Stimulated activated naive B cell treated with anti-CD40 and anti-IgM and Interleukin-4, amounts not matched to agents 10 μg/mL and 1 μg/mL and 100 μg/mL, for 72 hours (primary cell): ENCODE results near the gene USP30.

Experiments used
- ATAC-seq, 2 donors: fragments of 150-1000 bp; cut with Tn5 transposase; replicated peaks; 2 replicates each; pipeline ENCODE4 v1.10.0; 2021; ENCODE audit warnings: moderate library complexity in 1 of 2
- DNase-seq: peaks from one replicate; pipeline ENCODE4 v3.0.0; 2021
- H3K27ac Mint-ChIP-seq: one replicate; pipeline ENCODE4 v1.8.0; 2022; ENCODE audit warnings: mild to moderate bottlenecking, mixed read lengths
- H3K27me3 Mint-ChIP-seq, 2 donors: one replicate each; pipeline ENCODE4 v1.8.0; 2022; ENCODE audit warnings: mixed read lengths in 2 of 2
- H3K36me3 Mint-ChIP-seq, 2 donors: one replicate each; pipeline ENCODE4 v1.8.0; 2022; ENCODE audit warnings: mixed read lengths in 2 of 2, mild to moderate bottlenecking in 1 of 2
- H3K4me1 Mint-ChIP-seq, 2 donors: one replicate each; pipeline ENCODE4 v1.8.0; 2022; ENCODE audit warnings: mixed read lengths in 2 of 2, mild to moderate bottlenecking in 1 of 2
- H3K4me3 Mint-ChIP-seq, 2 donors: one replicate each; pipeline ENCODE4 v1.8.0; 2022; ENCODE audit warnings: mild to moderate bottlenecking in 2 of 2, mixed read lengths in 2 of 2, moderate library complexity in 1 of 2
- H3K9me3 Mint-ChIP-seq, 2 donors: one replicate each; pipeline ENCODE4 v1.8.0; 2022; ENCODE audit warnings: mixed read lengths in 2 of 2, mild to moderate bottlenecking in 1 of 2

USP30 gene

DNA sequence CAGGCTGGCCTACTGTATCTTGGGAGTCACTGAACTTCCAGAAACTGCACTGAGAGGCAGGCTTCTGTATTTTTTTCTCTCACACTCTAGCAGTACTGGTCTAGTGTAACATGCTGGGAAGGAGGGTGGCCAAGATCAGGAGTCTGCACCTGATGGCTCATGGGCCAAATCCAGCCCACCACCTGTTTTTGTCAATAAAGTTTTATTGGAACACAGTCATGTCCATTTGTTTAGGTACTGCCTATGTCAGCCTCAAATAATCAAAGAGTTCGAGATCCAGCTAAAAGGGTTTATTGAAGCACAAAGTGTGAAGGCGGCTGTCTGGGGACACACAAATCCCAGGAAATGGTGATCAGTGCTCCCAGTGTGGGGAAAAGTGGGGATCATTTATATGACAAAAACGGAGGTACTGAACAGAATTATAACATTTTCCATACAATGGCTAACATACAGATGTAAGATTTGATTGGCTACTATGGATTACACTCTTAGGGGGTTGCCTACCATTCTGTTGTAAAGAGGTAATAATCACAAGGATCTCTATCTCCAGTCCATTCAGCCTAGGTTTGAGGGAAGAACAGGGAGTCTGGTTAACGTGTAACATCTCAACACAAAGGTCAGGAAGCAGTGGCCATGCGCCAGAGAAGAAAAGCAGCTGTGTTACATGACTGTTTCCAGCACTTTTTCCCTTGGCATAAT, 12.9 kb downstream of the USP30 start:
- Mint-ChIP-seq H3K9me3 (no peaks in the 10 kb centered on the region), H3K4me3 (no peak overlapping the region), H3K27me3 (no peaks in the 10 kb centered on the region), H3K36me3 (peaks cover 23 to 42% of the 10 kb centered on the region in 2 donors), H3K4me1 (peaks cover 0 to 2% of the 10 kb centered on the region in 2 donors), H3K27ac (no peak overlapping the region)
- no peak for DNase-seq
- ATAC-seq: no peak

- Mint-ChIP-seq H3K27ac (no peak overlapping the region), H3K9me3 (no peaks in the 10 kb centered on the region), H3K27me3 (no peaks in the 10 kb centered on the region), H3K36me3 (peaks cover 23 to 47% of the 10 kb centered on the region in 2 donors), H3K4me3 (no peak overlapping the region), H3K4me1 (peaks cover 0 to 2% of the 10 kb centered on the region in 2 donors)
- DNase-seq (no peak), ATAC-seq (no peak)
Observed at GRCh38 chr12:109065853-109066193, 13.4 kb downstream of the USP30 start.

GRCh38 chr12:109069307-109070271, 17.2 kb downstream of the USP30 start:
- Mint-ChIP-seq H3K9me3 (no peaks in the 10 kb centered on the region), H3K4me3 (no peak overlapping the region), H3K27me3 (no peaks in the 10 kb centered on the region), H3K27ac (no peak overlapping the region), H3K4me1 (no peaks in the 10 kb centered on the region), H3K36me3 (peaks cover 20 to 53% of the 10 kb centered on the region in 2 donors)
- no peak for ATAC-seq
- DNase-seq: no peak

DNA sequence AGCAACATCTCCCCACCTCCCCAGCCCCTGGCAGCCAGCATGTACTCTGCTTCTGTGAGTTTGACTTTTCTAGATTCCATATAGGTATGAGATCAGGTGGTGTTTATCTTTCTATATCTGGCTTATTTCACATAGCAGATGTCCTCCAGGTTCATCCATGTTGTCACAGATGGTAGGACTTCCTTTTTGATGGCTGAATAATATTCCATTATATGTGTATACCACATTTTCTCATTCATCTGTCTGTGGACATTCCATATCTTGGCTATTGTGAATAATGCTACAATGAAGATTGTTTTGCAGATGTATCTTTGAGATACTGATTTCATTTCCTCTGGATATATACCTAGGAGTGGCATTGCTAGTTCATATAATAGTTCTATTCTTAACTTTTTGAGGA, 22.5 kb downstream of the USP30 start:
- peaks cover 3 to 9% of the 10 kb centered on the region in 2 donors for H3K9me3 Mint-ChIP-seq
- no peak for ATAC-seq
- H3K36me3 Mint-ChIP-seq: peaks cover 42 to 62% of the 10 kb centered on the region in 2 donors
- H3K4me1 Mint-ChIP-seq: no peaks in the 10 kb centered on the region
- DNase-seq: no peak
- H3K27ac Mint-ChIP-seq: no peak overlapping the region
- H3K4me3 Mint-ChIP-seq: no peak overlapping the region
- no peaks in the 10 kb centered on the region for H3K27me3 Mint-ChIP-seq

GRCh38 chr12:109082751-109083150, 30.4 kb downstream of the USP30 start:
- Mint-ChIP-seq H3K27me3 (no peaks in the 10 kb centered on the region), H3K9me3 (peaks cover 5 to 6% of the 10 kb centered on the region in 2 donors), H3K36me3 (peaks cover 42 to 60% of the 10 kb centered on the region in 2 donors), H3K27ac (no peak overlapping the region), H3K4me1 (no peaks in the 10 kb centered on the region), H3K4me3 (no peak overlapping the region)
- DNase-seq: no peak
- no peak for ATAC-seq

- Mint-ChIP-seq H3K27ac (no peak overlapping the region), H3K27me3 (no peaks in the 10 kb centered on the region), H3K4me3 (no peak overlapping the region), H3K4me1 (peaks cover under 1 to 3% of the 10 kb centered on the region in 2 donors), H3K36me3 (peaks cover 31 to 51% of the 10 kb centered on the region in 2 donors), H3K9me3 (peaks cover 0 to 2% of the 10 kb centered on the region in 2 donors)
- DNase-seq (no peak), ATAC-seq (no peak)
Observed at GRCh38 chr12:109084425-109084824, 32.0 kb downstream of the USP30 start.

- no peak overlapping the region for H3K27ac Mint-ChIP-seq
- H3K4me3 Mint-ChIP-seq: no peak overlapping the region
- H3K36me3 Mint-ChIP-seq: peaks cover 30 to 44% of the 10 kb centered on the region in 2 donors
- H3K4me1 Mint-ChIP-seq: peaks cover 5 to 12% of the 10 kb centered on the region in 2 donors
- H3K27me3 Mint-ChIP-seq: no peaks in the 10 kb centered on the region
- H3K9me3 Mint-ChIP-seq: no peaks in the 10 kb centered on the region
- DNase-seq (no peak), ATAC-seq (no peak)
Observed at GRCh38 chr12:109085590-109085989, 33.2 kb downstream of the USP30 start.

DNA sequence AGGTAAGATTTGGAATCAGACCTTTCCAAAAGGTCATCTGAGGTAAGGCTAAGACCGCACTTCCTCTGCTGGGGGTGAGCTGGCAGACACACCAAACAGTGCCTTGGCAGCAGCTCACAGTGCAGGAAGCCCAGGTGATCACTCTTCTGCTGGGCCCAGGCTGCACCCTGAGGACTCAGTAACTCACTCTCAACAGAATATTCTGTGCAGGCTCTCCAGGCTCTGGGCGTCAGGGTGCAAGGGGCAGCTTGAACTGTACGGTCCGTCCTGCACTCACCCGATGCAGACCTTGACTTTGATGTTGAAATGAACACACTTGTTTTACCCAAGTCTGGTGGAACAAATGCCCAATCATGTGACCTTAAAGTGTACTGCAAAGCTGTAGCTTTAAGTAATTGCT, 34.9 kb downstream of the USP30 start:
- DNase-seq (no peak), ATAC-seq (peak in 1 of 2 donors; percentile 39)
- no peak overlapping the region for H3K4me3 Mint-ChIP-seq
- no peaks in the 10 kb centered on the region for H3K27me3 Mint-ChIP-seq
- H3K36me3 Mint-ChIP-seq: peaks cover 29 to 44% of the 10 kb centered on the region in 2 donors
- no peaks in the 10 kb centered on the region for H3K9me3 Mint-ChIP-seq
- H3K27ac Mint-ChIP-seq: no peak overlapping the region
- H3K4me1 Mint-ChIP-seq: peaks cover 16 to 28% of the 10 kb centered on the region in 2 donors

DNA sequence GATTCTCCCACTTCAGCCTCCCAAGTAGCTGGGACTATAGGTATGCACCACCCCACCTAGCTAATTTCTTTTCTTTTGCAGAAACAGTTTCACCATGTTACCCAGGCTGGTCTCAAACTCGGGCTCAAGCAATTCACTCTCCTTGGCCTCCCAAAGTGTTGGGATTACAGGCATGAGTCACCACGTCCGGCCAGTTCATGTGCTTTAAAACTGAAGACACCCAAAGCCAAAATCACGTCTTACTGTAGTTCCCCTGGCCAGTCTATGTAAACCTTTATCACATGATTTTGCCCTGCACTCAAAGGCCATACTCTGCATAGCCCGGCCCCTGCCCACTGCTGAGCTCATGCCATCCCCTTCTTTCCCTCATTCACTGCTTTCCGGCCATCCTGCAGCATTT, 36.4 kb downstream of the USP30 start:
- Mint-ChIP-seq H3K27me3 (no peaks in the 10 kb centered on the region), H3K27ac (no peak overlapping the region), H3K4me1 (peaks cover 30 to 44% of the 10 kb centered on the region in 2 donors), H3K4me3 (no peak overlapping the region), H3K36me3 (peaks cover 20 to 44% of the 10 kb centered on the region in 2 donors), H3K9me3 (no peaks in the 10 kb centered on the region)
- DNase-seq (no peak), ATAC-seq (no peak)

DNA sequence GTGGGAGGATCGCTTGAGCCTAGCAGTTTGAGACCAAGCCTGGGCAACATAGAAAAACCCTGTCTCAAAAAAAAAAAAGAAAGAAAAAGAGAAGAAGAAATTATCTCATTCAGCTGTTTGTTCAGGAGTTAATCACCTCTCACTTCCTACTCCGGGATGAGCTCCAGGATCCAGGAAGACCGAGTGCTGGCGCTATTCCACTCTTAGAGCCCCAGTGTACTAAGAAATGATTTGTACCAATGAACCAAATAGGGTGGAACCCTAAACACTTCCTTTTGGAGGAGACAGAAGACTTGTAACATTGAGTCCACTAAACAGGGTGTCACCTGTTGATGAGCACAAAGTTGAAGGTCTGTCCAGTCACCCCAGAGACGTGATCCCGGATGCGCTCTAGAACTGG, 37.3 kb downstream of the USP30 start:
- Mint-ChIP-seq H3K36me3 (peaks cover 20 to 44% of the 10 kb centered on the region in 2 donors), H3K9me3 (no peaks in the 10 kb centered on the region), H3K4me3 (no peak overlapping the region), H3K4me1 (peaks cover 31 to 51% of the 10 kb centered on the region in 2 donors), H3K27ac (no peak overlapping the region), H3K27me3 (no peaks in the 10 kb centered on the region)
- ATAC-seq (no peak), DNase-seq (no peak)

- Mint-ChIP-seq H3K4me1 (peaks cover 31 to 54% of the 10 kb centered on the region in 2 donors), H3K36me3 (peaks cover 17 to 31% of the 10 kb centered on the region in 2 donors), H3K27me3 (no peaks in the 10 kb centered on the region), H3K4me3 (peak overlapping the region; percentile 75 to 81), H3K27ac (peak overlapping the region; percentile 98), H3K9me3 (no peaks in the 10 kb centered on the region)
- DNase-seq (no peak), ATAC-seq (no peak)
Observed at GRCh38 chr12:109092497-109093021, 40.2 kb downstream of the USP30 start.

GRCh38 chr12:109093022-109093918, 40.9 kb downstream of the USP30 start, which contains the start of gene ALKBH2:
ALKBH2 (minus strand) TSS chr12:109093472; CDS start chr12:109092786, 686 bp downstream.
- peaks cover 31 to 59% of the 10 kb centered on the region in 2 donors for H3K4me1 Mint-ChIP-seq
- ATAC-seq: peak; percentile 73 to 74
- peak; percentile 93 for DNase-seq
- no peaks in the 10 kb centered on the region for H3K27me3 Mint-ChIP-seq
- peak within 1 kb of the TSS; percentile 98 for H3K27ac Mint-ChIP-seq
- H3K4me3 Mint-ChIP-seq: peak within 1 kb of the TSS; percentile 75 to 81
- no peaks in the 10 kb centered on the region for H3K9me3 Mint-ChIP-seq
- peaks cover 17 to 31% of the 10 kb centered on the region in 2 donors for H3K36me3 Mint-ChIP-seq

DNA sequence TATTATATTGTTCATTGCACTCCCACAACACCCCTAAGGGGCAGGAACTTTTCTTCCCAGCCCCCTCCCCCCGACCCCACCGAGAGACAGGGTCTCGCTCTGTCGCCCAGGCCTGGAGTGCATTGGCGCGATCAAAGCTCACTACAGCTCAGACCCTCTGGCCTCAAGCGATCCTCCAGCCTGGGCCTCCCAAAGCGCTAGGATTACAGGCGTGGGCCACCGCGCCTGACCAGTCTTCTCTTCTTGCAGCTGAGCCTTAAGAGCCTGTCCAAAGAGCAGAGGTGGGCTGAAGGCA, 44.7 kb downstream of the USP30 start:
- Mint-ChIP-seq H3K27me3 (no peaks in the 10 kb centered on the region), H3K4me1 (peaks cover 23 to 57% of the 10 kb centered on the region in 2 donors), H3K36me3 (peaks cover 4 to 21% of the 10 kb centered on the region in 2 donors), H3K27ac (no peak overlapping the region), H3K4me3 (peak overlapping the region; percentile 85 to 96), H3K9me3 (no peaks in the 10 kb centered on the region)
- ATAC-seq (no peak), DNase-seq (no peak)
